HG02588 (cell line): ENCODE results near the gene L2HGDH.

Experiments
- ATAC-seq: cut with Tn5 transposase; IDR thresholded peaks from one replicate; pipeline ENCODE4 v1.9.1; 2021; ENCODE audit warnings: mild to moderate bottlenecking, moderate library complexity; ENCODE audit not compliant: unreplicated experiment

Gene L2HGDH

DNA sequence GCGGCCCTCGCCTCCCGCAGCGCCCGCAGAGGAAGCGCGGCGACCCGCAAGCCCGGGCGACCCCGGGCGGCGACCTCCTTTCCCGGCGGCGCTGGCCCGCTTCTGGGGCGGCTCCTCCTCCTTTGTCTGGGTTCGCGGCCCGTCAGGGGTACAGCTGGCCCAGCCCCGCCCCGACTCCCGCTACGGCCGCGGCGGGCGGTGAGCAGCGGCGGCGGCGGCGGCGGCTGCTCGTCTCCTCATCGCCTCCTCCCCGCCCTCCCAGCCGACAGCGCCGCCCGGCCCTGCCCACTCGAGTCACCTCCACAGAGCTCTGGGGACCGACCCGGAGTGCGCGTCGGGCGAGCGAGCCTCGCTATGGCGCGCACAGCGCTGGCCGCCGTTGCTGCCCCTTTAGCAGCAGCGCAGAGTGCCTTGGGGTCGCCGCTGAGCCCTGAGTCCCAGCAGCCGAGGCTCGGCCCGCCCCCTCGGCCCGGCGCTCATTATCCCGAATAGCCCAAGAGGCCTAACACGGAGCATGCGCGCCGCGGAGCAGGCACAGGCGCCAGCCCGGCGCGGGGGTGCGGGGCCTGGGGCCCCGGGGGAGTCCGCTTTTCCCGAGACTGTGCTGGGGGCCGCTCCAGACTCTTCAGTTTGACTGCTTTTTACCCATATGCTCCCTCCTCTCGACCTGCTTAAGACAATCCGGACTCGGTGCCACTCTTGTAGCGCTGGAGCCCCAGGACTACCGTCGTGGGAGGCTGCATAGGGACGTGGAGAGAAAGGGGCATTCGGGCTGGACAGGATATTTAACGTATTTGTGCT is 80.4 kb downstream of the L2HGDH start, which contains the start of gene SOS2:
TSS of gene SOS2 (minus strand) at position 104 of the 801 bp plus-strand sequence. CDS start 295 bp downstream, outside the sequence.
- peak; percentile 86 for ATAC-seq

DNA sequence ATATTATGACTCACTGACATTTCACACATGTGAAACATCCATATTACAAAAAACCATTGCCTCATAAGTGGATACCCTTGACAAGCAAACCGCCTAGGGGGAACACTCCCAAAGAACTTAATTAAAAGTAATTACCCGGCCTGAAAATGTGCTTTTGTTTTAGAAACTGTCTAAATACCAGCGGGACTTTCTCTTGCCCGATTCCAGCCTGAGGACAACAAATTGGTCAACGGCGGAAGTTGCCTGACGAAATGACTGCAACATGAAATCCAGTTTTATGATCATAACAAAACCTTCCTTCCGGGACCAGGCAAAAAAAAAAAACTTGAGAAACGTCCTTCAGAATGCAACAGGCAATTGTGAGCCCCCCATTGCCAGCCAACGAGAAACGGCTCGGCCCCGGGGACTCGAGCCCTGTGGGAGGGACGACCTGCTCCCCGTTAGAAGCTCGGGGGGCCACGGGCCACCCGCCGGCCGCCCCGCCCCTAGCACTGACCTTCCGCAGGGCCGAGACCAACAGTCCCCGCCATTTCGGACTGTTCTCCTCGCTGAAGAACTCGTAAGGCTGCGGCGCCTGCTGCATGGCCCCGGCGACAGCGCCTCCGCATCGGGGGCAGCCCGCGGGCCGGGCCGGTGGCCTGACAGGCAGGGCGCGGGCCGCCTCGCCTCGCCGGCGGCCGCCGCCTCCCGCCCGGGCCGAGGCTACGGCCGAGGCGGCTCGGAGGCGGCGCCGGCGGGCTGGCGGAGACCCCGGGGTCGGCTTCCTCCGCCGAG is 81.1 kb downstream of the L2HGDH start:
- ATAC-seq = peak; percentile 32

DNA sequence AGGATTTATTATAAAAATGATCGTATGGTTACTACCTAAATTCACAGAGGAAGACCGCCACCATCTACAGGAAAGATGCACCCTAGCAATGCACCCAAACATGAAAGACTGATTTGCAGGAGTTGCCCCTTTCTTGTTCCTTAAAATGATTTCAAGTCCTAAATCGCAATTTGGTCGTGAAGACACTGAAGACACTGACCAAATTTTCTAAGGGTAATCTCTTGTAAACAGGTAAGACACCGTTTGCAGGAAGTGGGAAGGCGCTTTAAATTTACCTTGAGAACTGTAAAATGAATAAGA is 81.7 kb downstream of the L2HGDH start:
- no peak for ATAC-seq

DNA sequence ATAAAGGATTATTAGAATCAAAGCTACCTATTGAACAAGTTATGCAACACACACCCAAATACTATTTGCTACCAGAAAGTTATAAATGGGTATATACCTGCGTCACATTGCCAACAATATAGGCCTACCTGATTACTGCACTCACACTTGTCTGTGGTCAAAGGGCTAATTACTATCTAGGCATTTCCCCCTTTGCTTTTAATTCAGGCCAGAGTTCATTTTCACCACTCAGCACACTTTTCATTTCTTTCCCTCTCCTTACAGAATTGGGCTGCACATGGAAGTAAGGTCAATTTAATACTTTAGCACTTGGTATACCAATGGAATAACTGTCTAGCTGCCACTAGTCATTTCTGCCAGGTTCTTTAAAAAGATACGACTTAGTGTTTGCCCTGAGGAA is 82.3 kb downstream of the L2HGDH start:
- no peak for ATAC-seq

DNA sequence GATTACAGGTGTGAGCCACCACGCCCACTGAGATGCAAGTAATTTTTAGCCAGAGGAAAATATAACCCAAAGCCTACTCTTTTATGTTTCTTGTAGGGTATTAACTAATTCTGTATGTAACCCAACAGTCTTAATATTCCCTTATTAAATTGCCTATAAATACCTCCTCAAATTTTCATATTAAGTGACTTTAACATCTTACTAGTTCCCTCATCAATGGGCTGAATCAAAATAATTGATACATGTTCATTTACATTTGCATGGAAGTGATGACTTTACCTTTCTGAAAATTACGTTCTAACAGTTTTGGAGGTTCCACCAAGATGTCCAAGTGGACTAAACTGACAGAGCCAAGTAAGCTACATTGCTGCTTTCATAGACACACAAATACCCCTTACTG is 83.7 kb downstream of the L2HGDH start:
- ATAC-seq = no peak

DNA sequence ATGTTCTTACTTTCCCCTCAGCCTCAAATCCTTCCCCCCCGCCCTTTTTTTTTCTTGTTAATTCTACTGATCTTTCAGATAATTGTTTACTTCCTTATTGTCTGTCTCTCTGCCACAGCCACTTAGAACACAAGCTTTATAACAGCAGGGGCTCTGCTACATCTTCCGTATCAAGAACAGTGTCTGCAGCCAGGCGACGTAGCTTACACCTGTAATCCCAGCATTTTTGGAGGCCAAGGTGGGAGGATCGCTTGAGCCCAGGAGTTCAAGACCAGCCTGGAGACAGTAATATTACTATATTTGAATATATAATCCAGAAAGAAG is 86.1 kb downstream of the L2HGDH start:
- no peak for ATAC-seq

DNA sequence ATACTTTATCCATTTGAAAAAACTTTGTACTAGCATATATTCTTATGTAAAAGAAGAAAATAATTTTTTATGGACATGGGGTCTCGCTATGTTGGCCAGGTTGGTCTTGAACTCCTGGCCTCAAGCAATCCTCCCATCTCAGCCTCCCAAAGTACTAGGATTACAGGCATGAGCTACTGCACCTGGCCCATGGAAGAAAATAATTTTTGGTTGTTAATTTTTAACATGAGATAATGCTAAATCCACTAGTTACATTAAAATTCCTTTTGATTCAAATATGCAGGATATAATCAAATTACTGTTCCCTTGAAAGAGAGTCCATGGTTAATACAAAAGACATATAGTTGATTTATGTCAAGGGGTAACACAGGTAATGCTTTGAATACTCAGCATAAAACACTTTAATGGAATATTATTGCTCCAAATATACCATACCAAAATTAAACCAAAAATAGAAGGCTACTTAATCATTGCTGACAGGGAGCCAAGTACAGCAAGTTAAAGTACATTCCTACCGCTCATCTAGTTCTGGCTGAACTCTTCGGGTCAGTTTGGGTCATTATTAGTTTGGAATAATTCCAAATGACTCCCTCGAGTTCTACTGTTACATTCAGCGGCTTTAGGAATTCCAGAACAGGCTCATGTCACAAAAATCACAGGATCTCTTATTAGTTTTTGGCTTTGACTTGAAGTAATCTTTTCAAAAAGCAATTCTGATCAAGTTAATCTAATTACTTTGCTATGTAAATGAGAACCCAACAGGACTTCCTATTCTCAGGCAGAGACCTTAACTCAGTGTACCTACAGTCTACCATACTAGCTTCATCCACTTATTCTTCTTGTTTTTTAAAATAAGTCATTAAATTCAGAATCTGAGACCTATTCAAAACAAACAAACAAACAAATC is 86.7 kb downstream of the L2HGDH start:
- no peak for ATAC-seq

DNA sequence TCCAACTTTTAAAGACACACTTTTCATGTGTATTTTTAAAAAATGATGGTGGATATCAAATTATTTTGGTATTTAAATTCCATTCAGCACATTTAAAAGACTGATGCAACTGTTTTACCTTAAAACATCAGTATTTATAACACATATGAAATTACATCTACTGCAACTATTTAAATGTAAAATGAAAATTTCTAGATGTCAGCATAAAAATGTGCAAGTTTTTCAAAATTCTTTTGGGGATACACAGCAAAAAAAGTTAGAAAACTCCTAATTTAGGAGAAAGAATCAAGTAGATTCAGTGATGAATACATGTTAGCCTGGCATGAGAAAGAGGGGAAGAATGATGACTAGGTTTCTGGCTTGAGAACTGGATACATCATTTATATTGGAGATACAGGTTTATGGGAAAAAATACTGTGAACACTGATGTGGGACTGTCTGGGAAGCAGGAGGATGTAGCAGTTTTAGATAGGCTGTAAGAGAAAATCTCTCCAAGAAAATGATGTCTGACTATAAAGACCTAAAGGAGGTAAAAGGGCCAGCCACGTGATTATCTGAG is 89.9 kb downstream of the L2HGDH start:
- no peak for ATAC-seq

DNA sequence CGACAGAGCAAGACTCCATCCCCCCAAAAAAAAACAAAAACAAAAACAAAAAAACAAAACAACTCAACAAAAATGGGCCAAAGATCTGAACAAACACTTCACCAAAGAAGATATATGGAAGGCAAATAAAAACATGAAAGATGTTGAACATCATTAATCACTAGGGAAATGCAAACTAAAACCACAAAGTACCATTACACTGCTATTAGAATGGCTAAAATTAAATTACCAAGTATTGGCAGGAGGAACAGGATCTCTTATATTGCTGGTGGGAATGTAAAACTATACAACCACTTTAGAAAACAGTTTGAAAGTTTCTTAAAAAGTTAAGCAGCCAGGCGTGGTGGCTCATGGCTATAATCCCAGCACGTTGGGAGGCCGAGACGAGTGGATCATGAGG is 93.5 kb downstream of the L2HGDH start:
- ATAC-seq = no peak

DNA sequence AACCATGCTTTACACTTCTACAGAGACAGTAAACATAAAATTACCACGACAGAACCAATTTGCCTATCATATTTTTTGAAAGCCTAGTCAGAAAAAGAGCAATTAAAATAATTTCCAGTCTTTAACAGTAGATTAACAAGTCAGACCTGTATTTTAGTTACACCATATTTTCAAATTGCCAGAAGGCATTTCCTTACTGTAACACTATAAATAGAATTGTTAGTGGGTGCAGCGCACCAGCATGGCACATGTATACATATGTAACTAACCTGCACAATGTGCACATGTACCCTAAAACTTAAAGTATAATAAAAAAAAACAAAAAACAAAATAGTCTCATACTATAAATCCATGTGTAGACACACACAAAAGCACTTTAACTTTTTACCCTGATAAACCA is 96.6 kb downstream of the L2HGDH start:
- no peak for ATAC-seq

DNA sequence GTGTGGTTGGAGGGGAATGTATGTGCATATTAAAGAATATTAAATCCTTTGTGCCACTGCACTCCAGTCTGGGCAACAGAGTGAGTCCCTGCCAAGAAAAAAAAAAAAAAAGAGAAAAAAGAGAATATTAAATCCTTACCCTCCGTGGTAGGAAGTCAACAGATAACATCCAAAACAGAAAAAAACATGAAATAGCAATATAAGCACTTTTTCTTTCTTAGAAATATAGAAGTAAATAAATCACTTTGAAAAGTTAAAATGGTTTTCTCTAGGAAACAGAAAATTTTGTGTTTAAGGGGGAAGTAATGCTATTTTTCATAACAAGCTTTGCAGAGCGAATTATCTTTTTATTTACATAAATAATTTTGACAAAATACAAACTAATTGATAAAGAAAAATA is 98.2 kb downstream of the L2HGDH start:
- ATAC-seq = no peak

DNA sequence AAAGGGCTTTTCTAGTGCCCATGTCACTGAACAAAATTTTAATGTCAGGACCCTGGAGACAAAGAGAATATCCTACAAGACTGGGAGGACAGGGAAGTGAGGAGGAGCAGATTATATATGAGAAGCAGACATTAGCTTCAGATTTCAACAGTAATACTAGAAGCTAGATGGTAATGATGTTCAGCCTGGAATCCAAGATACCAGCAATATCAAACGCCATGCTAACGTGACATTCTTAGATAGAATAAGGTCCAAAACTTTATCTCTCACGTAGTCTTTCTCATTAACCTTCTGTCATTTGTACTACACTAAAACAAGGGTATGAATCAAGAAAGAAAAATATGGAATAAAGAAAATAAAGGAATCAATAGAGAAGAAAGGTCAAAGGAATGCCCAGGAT is 99.3 kb downstream of the L2HGDH start:
- no peak for ATAC-seq

DNA sequence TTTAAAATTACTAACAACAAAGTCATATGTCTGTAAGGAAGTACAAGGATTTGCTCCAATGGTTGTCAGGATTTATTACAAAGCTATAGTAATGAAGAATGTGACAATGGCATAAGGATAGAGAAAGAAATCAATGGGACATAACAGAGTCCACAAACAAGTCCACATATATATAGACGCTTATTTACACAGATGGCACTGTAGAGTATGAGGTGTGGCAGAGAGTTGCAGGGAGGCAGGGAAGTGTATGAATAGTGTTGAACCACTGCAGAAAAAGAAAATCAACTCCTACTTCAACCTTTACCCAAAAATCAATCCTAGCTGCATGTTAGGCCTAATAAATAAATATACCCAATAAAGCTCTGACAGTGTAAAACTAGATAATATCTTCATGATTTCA is 102.0 kb downstream of the L2HGDH start:
- no peak for ATAC-seq

DNA sequence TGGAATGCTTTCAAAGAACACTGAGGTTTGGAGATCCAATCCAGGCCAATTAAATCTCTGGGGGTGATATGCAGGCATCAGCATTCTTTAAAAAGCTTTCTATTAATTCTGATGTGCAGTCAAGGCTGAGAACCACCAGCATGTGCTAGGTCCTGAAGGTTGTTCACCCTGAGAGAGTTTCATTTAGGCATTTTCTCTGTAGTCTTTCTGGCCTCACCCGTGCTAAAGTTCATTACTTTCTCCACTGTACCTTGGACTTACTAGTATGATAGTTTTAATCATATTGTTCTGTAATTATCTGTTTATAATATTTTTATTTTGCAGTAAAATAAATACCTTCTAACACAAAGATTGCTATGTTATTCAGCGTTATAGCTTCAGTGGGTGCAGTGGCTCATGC is 113.5 kb downstream of the L2HGDH start:
- ATAC-seq = no peak

DNA sequence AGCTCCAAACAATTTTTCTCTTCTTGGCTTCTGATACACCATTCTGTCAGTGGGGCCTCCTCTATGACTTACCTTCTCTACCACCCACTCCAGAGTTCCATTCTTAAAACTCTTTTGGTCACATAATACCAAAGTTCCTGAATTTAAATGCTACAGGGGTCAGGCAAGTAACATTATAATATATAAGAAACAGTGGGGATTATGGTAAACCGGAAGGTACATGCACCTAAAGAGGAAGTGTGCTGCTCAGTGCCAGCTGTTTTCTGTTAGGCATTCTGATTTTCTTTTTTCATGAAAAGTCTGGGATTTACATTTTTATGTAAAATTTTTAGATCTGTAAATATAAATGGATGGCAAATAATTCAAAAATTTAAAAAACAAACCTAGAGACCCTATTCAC is 120.5 kb downstream of the L2HGDH start:
- no peak for ATAC-seq
